ENCODE results near the gene NIT2. TPM values are rescaled to one million over a fixed set of nuclear protein-coding genes. Genes with fewer than 3 reads are reported as not detected.

The NIT2 gene
- polyA plus RNA-seq, 3 donors, result 15.1 to 30.5 (median 24.6) TPM

- DNase-seq, result no peak
- Histone ChIP-seq H3K9me3 (replicated peaks in 1 of 2; ENCODE audit: control insufficient read depth in 1 of 2, insufficient read depth in 1 of 2, low read length in 2 of 2) (no peaks in the 10 kb centered on the region), H3K4me2 (replicated peaks; ENCODE audit: extremely low read depth, low read length, poor library complexity, severe bottlenecking) (no peak overlapping the region), H3K36me3 (replicated peaks in 1 of 2; ENCODE audit: control insufficient read depth in 1 of 2, insufficient read depth in 2 of 2, low read length in 2 of 2) (peaks cover 45 to 76% of the 10 kb centered on the region in 2 donors), H3K4me1 (ENCODE audit: control insufficient read depth in 1 of 2, insufficient read depth in 2 of 2, low read length in 2 of 2) (no peaks in the 10 kb centered on the region), H2AFZ (ENCODE audit: insufficient read depth, low read depth, low read length, poor library complexity, severe bottlenecking) (no peak overlapping the region), H3K4me3 (replicated peaks in 1 of 3; ENCODE audit: low read depth in 2 of 3, low read length in 3 of 3) (no peak overlapping the region), H3K27ac (ENCODE audit: low read depth in 1 of 2, low read length in 2 of 2) (no peak overlapping the region), H3K9ac (ENCODE audit: insufficient read depth, low read length, poor library complexity, severe bottlenecking) (no peak overlapping the region), H3K27me3 (ENCODE audit: control insufficient read depth in 2 of 2, insufficient read depth in 2 of 2, low read length in 2 of 2) (no peaks in the 10 kb centered on the region), H3K79me2 (ENCODE audit: insufficient read depth, low read length) (no peaks in the 10 kb centered on the region), H4K20me1 (ENCODE audit: insufficient read depth, low read length) (no peaks in the 10 kb centered on the region)
- Mint-ChIP-seq H3K9me3 (peaks cover 0 to 2% (median 0%) of the 10 kb centered on the region in 7 donors), H3K27ac (no peak overlapping the region), H3K4me1 (peaks cover 7% of the 10 kb centered on the region), H3K36me3 (peaks cover 46 to 65% of the 10 kb centered on the region in 2 donors), H3K4me3 (no peak overlapping the region), H3K27me3 (ENCODE audit: low read depth in 3 of 3) (no peaks in the 10 kb centered on the region)
- intact Hi-C loops (cut with micrococcal nuclease), result no loop called here
- TF ChIP-seq CTCF (IDR thresholded peaks at IDR 0.05), result no peak
- WGBS (ENCODE audit: insufficient coverage), result no CpG with 5 or more reads among the region's 2 CpGs
Observed at GRCh38 chr3:100317912-100318311, 16.6 kb upstream of the NIT2 start.

GRCh38 chr3:100319951-100320350, 14.6 kb upstream of the NIT2 start:
- Histone ChIP-seq H3K27me3 (ENCODE audit: control insufficient read depth in 2 of 2, insufficient read depth in 2 of 2, low read length in 2 of 2) (no peaks in the 10 kb centered on the region), H3K36me3 (replicated peaks in 1 of 2; ENCODE audit: control insufficient read depth in 1 of 2, insufficient read depth in 2 of 2, low read length in 2 of 2) (peaks cover 54 to 80% of the 10 kb centered on the region in 2 donors), H4K20me1 (ENCODE audit: insufficient read depth, low read length) (no peaks in the 10 kb centered on the region), H3K79me2 (ENCODE audit: insufficient read depth, low read length) (no peaks in the 10 kb centered on the region), H3K9me3 (replicated peaks in 1 of 2; ENCODE audit: control insufficient read depth in 1 of 2, insufficient read depth in 1 of 2, low read length in 2 of 2) (no peaks in the 10 kb centered on the region), H3K4me2 (replicated peaks; ENCODE audit: extremely low read depth, low read length, poor library complexity, severe bottlenecking) (no peak overlapping the region), H3K27ac (ENCODE audit: low read depth in 1 of 2, low read length in 2 of 2) (no peak overlapping the region), H2AFZ (ENCODE audit: insufficient read depth, low read depth, low read length, poor library complexity, severe bottlenecking) (no peak overlapping the region), H3K9ac (ENCODE audit: insufficient read depth, low read length, poor library complexity, severe bottlenecking) (no peak overlapping the region), H3K4me3 (replicated peaks in 1 of 3; ENCODE audit: low read depth in 2 of 3, low read length in 3 of 3) (no peak overlapping the region), H3K4me1 (ENCODE audit: control insufficient read depth in 1 of 2, insufficient read depth in 2 of 2, low read length in 2 of 2) (no peaks in the 10 kb centered on the region)
- intact Hi-C loops (cut with micrococcal nuclease), result no loop called here
- 100% methylated on average over 1 of the region's 2 CpGs for WGBS (ENCODE audit: insufficient coverage)
- DNase-seq, result no peak
- Mint-ChIP-seq H3K4me3 (no peak overlapping the region), H3K27me3 (ENCODE audit: low read depth in 3 of 3) (no peaks in the 10 kb centered on the region), H3K27ac (no peak overlapping the region), H3K4me1 (peaks cover 7% of the 10 kb centered on the region), H3K9me3 (peaks cover 0 to 2% (median 0%) of the 10 kb centered on the region in 7 donors), H3K36me3 (peaks cover 47 to 66% of the 10 kb centered on the region in 2 donors)
- TF ChIP-seq CTCF (IDR thresholded peaks at IDR 0.05), result no peak
